CD14-positive monocyte (primary cell): ENCODE data around the gene OXT. TPM values are rescaled to one million over a fixed set of nuclear protein-coding genes. Genes with fewer than 3 reads are reported as not detected.

Experiments
- DNase-seq, 3 donors: peaks; one replicate each; pipeline ENCODE4 v3.0.0-alpha.2; 2011 to 2022
- H2AFZ ChIP-seq: 2 replicates; pipeline ENCODE4 v1.6.0; 2012; ENCODE audit warnings: mild to moderate bottlenecking, low read depth, low read length, inconsistent platforms; ENCODE audit not compliant: insufficient read depth, poor library complexity, severe bottlenecking
- H3K27ac ChIP-seq, 2 donors: 1 replicate in 1 of 2; 2 replicates in 1 of 2; pipeline ENCODE4 v1.5.1; 2012 to 2013; ENCODE audit warnings: low read length in 2 of 2, control low read depth in 1 of 2, inconsistent platforms in 1 of 2, low read depth in 1 of 2, mild to moderate bottlenecking in 1 of 2
- H3K27me3 ChIP-seq, 2 donors: one replicate each; pipeline versions ENCODE4 v1.6.0 to v1.6.1; 2011 to 2013; ENCODE audit warnings: low read length in 2 of 2; ENCODE audit not compliant: control insufficient read depth in 2 of 2, insufficient read depth in 2 of 2
- H3K36me3 ChIP-seq, 2 donors: replicated peaks in 1 of 2; 1 replicate in 1 of 2; 2 replicates in 1 of 2; pipeline versions ENCODE4 v1.5.1 to v1.6.1; 2012 to 2013; ENCODE audit warnings: low read length in 2 of 2, control low read depth in 1 of 2, inconsistent platforms in 1 of 2, mild to moderate bottlenecking in 1 of 2; ENCODE audit not compliant: insufficient read depth in 2 of 2, control insufficient read depth in 1 of 2
- H3K4me1 ChIP-seq, 2 donors: 1 replicate in 1 of 2; 2 replicates in 1 of 2; pipeline versions ENCODE4 v1.5.1 to v1.6.1; 2012 to 2013; ENCODE audit warnings: low read length in 2 of 2, control low read depth in 1 of 2, inconsistent platforms in 1 of 2, mild to moderate bottlenecking in 1 of 2, moderate library complexity in 1 of 2; ENCODE audit not compliant: insufficient read depth in 2 of 2, control insufficient read depth in 1 of 2
- H3K4me2 ChIP-seq: replicated peaks from 2 replicates; pipeline ENCODE3; 2012; ENCODE audit warnings: low read length, moderate library complexity, mild to moderate bottlenecking; ENCODE audit not compliant: poor library complexity, severe bottlenecking; ENCODE audit errors: extremely low read depth
- H3K4me3 ChIP-seq, 3 experiments: fragments of 200-600 bp in 1 of 3; sonication (generic) in 1 of 3; replicated peaks in 1 of 3; 1 replicate in 2 of 3; 2 replicates in 1 of 3; pipeline ENCODE4 v1.5.1; 2011 to 2013; ENCODE audit warnings: low read length in 3 of 3, mild to moderate bottlenecking in 3 of 3, control low read depth in 2 of 3, low read depth in 2 of 3, inconsistent platforms in 1 of 3, moderate library complexity in 1 of 3
- H3K79me2 ChIP-seq: 2 replicates; pipeline ENCODE4 v1.6.0; 2012; ENCODE audit warnings: mild to moderate bottlenecking, control low read depth, inconsistent platforms, low read length, moderate library complexity; ENCODE audit not compliant: insufficient read depth
- H3K9ac ChIP-seq: 2 replicates; pipeline ENCODE4 v1.6.0; 2017; ENCODE audit warnings: low read length, mild to moderate bottlenecking; ENCODE audit not compliant: insufficient read depth, poor library complexity, severe bottlenecking
- H3K9me3 ChIP-seq, 2 donors: replicated peaks in 1 of 2; 1 replicate in 1 of 2; 2 replicates in 1 of 2; pipeline versions ENCODE4 v1.5.1 to v1.6.1; 2012 to 2013; ENCODE audit warnings: low read length in 2 of 2, control low read depth in 1 of 2; ENCODE audit not compliant: control insufficient read depth in 1 of 2, insufficient read depth in 1 of 2
- H4K20me1 ChIP-seq: 2 replicates; pipeline ENCODE4 v1.6.0; 2012; ENCODE audit warnings: mild to moderate bottlenecking, low read length, control low read depth, moderate library complexity; ENCODE audit not compliant: insufficient read depth
- H3K27ac Mint-ChIP-seq, 7 donors: one replicate each; pipeline ENCODE4 v1.8.0; 2020; ENCODE audit warnings: mild to moderate bottlenecking in 7 of 7, mixed read lengths in 7 of 7, moderate library complexity in 6 of 7, inconsistent platforms in 2 of 7
- H3K27me3 Mint-ChIP-seq, 3 donors: one replicate each; pipeline ENCODE4 v1.8.0; 2021 to 2022; ENCODE audit warnings: low read depth in 3 of 3, mild to moderate bottlenecking in 3 of 3, mixed read lengths in 3 of 3, moderate library complexity in 3 of 3, inconsistent platforms in 1 of 3
- H3K36me3 Mint-ChIP-seq, 2 donors: one replicate each; pipeline ENCODE4 v1.8.0; 2020; ENCODE audit warnings: mixed read lengths in 2 of 2, inconsistent platforms in 1 of 2, mild to moderate bottlenecking in 1 of 2
- H3K4me1 Mint-ChIP-seq: one replicate; pipeline ENCODE4 v1.8.0; 2020; ENCODE audit warnings: mild to moderate bottlenecking, mixed read lengths
- H3K4me3 Mint-ChIP-seq, 2 donors: one replicate each; pipeline ENCODE4 v1.8.0; 2020; ENCODE audit warnings: mild to moderate bottlenecking in 2 of 2, mixed read lengths in 2 of 2, moderate library complexity in 1 of 2
- H3K9me3 Mint-ChIP-seq, 7 donors: one replicate each; pipeline ENCODE4 v1.8.0; 2020 to 2022; ENCODE audit warnings: mixed read lengths in 7 of 7, mild to moderate bottlenecking in 6 of 7, moderate library complexity in 6 of 7, inconsistent platforms in 2 of 7
- WGBS: methylation state at CpG from one replicate; pipeline ENCODE4 v1.1.5; 2013; ENCODE audit warnings: missing lambda C conversion rate; ENCODE audit not compliant: insufficient coverage; 5-methylcytosine and 5-hydroxymethylcytosine counted together
- intact Hi-C, 2 donors: fragments of 100-400 bp; cut with micrococcal nuclease; formaldehyde crosslinking; loops; one replicate each; pipeline versions ENCODE4 v1.15.0 to v1.15.1; 2023
- polyA plus RNA-seq, 3 donors: library from polyadenylated mRNA; depleted of rRNA in 1 of 3; unstranded in 2 of 3; stranded (reverse) in 1 of 3; fragments of 300-500 nt in 2 of 3; fragments of >200 nt in 1 of 3; fragmentation: Illumina TruSeq in 2 of 3; gene quantifications; 1 replicate in 2 of 3; 2 replicates in 1 of 3; pipeline ENCODE4 v1.2.3, GENCODE V29; 2012 to 2021
- TF ChIP-seq, protein P1 (sequence below): fragments of 200-600 bp; IDR thresholded peaks from one replicate; pipeline ENCODE4 v1.8.0; 2022; ENCODE audit warnings: antibody characterized with exemption, mild to moderate bottlenecking

OXT gene
- polyA plus RNA-seq, 3 donors = not detected

DNA sequence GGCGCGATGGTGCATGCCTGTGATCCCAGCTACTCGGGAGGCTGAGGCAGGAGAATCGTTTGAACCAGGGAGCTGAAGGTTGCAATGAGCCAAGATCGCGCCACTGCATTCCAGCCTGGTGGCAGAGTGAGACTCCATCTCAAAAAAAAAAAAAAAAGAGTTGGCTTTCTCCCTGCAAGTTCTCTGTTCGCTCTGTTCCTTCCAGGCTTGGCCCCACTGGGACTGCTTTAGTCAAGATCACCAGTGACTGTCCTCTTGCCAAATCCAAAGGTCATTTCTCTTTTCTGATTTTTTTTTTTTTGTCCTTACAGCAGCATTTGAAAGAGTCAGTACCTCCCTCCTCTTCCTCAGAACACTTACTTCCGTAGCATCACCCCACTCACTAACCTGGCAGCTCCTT, 38.8 kb upstream of the OXT start:
- intact Hi-C loops = no loop called here
- H3K27me3 Mint-ChIP-seq = no peaks in the 10 kb centered on the region

DNA sequence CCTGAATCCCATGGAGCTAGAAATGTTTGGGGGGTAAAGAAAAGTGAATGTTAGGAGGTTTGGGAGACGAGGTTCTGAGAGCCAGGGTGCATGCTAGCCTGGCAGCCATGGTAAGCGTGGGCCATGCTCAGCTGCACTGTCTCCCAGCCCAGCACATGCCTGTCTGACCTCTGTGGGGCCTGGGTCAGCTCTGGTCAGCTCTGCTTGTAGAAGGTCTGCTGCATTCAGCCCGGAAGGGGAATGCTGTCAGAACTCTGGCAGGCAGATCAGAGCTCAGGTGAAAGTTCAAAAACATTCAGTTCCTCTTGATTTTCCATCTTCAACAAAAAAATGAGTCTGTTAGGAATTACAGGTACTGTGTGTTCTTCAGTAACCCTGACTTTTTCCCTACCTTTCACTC, 33.8 kb upstream of the OXT start:
- peaks cover 38 to 79% of the 10 kb centered on the region in 2 donors for H3K36me3 Mint-ChIP-seq
- Histone ChIP-seq H3K27ac (no peak overlapping the region), H3K4me1 (no peaks in the 10 kb centered on the region), H2AFZ (no peak overlapping the region), H3K36me3 (peaks cover 65 to 85% of the 10 kb centered on the region in 2 donors), H3K4me2 (no peak overlapping the region), H3K4me3 (no peak overlapping the region), H3K79me2 (no peaks in the 10 kb centered on the region), H3K9ac (no peak overlapping the region), H3K9me3 (no peaks in the 10 kb centered on the region), H3K27me3 (no peaks in the 10 kb centered on the region), H4K20me1 (no peaks in the 10 kb centered on the region)
- no peak for DNase-seq
- peak overlapping the region in 1 of 7 donors; percentile 29 for H3K27ac Mint-ChIP-seq
- intact Hi-C loops = no loop called here
- WGBS = 100% methylated on average over 2 of the region's 3 CpGs
- peaks cover 0 to 3% (median 0%) of the 10 kb centered on the region in 3 donors for H3K27me3 Mint-ChIP-seq
- no peaks in the 10 kb centered on the region for H3K9me3 Mint-ChIP-seq
- TF ChIP-seq, protein P1, sequence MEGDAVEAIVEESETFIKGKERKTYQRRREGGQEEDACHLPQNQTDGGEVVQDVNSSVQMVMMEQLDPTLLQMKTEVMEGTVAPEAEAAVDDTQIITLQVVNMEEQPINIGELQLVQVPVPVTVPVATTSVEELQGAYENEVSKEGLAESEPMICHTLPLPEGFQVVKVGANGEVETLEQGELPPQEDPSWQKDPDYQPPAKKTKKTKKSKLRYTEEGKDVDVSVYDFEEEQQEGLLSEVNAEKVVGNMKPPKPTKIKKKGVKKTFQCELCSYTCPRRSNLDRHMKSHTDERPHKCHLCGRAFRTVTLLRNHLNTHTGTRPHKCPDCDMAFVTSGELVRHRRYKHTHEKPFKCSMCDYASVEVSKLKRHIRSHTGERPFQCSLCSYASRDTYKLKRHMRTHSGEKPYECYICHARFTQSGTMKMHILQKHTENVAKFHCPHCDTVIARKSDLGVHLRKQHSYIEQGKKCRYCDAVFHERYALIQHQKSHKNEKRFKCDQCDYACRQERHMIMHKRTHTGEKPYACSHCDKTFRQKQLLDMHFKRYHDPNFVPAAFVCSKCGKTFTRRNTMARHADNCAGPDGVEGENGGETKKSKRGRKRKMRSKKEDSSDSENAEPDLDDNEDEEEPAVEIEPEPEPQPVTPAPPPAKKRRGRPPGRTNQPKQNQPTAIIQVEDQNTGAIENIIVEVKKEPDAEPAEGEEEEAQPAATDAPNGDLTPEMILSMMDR = no peak
- no peaks in the 10 kb centered on the region for H3K4me1 Mint-ChIP-seq
- H3K4me3 Mint-ChIP-seq = no peak overlapping the region

More for the DNA sequence above, 38.8 kb upstream of the OXT start:
- no peaks in the 10 kb centered on the region for H3K27me3 ChIP-seq
- DNase-seq = no peak
- H3K27ac ChIP-seq = no peak overlapping the region
- WGBS = 100% methylated on average over 6 of the region's 8 CpGs
- no peaks in the 10 kb centered on the region for H4K20me1 ChIP-seq
- H3K4me1 ChIP-seq = no peaks in the 10 kb centered on the region
- H2AFZ ChIP-seq = no peak overlapping the region
- no peaks in the 10 kb centered on the region for H3K9me3 Mint-ChIP-seq
- peaks cover 58 to 95% of the 10 kb centered on the region in 2 donors for H3K36me3 ChIP-seq
- no peaks in the 10 kb centered on the region for H3K9me3 ChIP-seq
- no peak overlapping the region for H3K4me3 ChIP-seq
- H3K9ac ChIP-seq = no peak overlapping the region
- H3K4me1 Mint-ChIP-seq = no peaks in the 10 kb centered on the region
- H3K79me2 ChIP-seq = no peaks in the 10 kb centered on the region
- no peak overlapping the region for H3K4me3 Mint-ChIP-seq
- no peak overlapping the region for H3K4me2 ChIP-seq
- H3K27ac Mint-ChIP-seq = no peak overlapping the region
- TF ChIP-seq, protein P1 = no peak
- peaks cover 0 to 66% of the 10 kb centered on the region in 2 donors for H3K36me3 Mint-ChIP-seq
